NCI-H2081 (cell line): ENCODE data around the gene CDC45.
"Not testable (repeated sequence)": the region's sequence is repeated elsewhere in the genome, so short reads cannot be mapped to it uniquely, and the experiment has no call there.

Experiments
- DNase-seq, 2 experiments: peaks; one replicate each; lab custom pipeline; 2025; lab: John Stamatoyannopoulos, UW

CDC45 gene

DNA sequence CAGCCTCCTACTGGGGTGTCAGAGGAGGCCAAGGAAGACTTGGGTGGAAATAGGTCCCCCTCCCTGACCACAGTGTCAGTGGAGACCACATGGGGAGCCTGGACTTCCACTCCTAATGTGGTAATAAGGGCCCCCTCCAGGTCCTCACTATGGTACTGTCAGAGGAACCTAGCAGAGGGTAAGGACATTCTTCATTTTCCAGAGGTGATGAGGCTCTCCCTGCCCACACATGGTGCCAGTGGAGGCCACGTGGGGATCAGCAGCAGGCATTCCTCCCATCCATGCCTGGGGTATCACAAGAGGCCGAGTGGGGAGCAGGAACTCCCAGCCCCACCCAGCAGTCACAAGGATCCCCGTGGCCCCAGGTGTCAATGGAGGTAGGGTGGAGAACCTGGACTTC lies 51.0 kb downstream of the CDC45 start:
- DNase-seq: no peak

DNA sequence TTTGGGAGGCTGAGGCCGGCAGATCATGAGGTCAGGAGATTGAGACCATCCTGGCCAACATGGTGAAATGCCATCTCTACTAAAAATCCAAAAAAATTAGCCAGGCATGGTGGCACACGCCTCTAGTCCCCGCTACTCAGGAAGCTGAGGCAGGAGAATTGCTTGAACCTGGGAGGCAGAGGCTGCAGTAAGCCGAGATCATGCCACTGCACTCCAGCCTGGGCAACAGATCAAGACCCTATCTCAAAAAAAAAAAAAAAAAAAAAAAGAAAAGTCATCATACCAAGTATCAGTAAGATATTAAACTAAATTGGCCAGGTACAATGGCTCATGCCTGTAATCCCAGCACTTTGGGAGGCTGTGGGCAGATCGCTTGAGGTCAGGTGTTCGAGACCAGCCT lies 51.6 kb downstream of the CDC45 start:
- not testable (repeated sequence) for DNase-seq

DNA sequence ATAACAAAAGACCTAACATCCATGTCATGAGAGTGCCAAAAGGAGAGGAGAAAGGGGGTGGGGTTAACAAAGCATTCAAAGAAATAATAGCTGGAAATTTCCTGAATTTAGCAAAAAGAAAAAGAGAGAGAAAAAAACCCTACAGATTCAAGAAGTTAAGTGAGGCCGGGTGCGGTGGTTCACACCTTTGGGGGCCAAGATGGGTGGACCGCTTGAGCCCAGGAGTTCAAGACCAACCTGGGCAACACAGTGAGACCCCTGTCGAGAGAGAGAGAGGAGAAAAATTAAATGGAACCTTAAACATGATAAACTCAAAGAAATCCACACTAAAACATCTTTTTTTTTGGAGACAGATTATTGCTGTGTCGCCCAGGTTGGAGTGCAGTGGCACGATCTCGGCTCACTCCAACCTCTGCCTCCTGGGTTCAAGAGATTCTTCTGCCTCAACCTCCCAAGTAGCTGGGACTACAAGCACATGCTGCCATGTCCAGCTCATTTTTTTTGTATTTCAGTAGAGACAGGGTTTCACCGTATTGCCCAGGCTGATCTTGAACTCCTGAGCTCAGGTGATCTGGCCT lies 53.4 kb downstream of the CDC45 start:
- DNase-seq: no peak

DNA sequence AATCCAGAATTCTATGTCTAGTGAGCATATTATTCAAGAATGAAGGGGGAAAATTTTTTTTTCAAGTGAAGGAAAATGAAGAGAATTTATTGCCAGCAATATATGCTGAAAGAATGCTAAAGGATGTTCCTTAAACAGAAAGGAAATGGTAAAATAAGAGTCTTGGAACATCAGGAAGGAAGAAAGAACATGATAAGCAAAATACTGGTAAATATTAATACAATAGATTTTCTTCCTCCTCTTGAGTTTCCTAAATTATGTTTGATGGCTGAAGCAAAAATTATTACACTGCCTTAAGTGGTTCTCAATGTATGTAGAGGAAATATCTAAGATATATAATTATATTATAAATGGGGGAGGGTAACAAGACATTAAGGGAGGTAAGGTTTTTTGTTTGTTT lies 54.1 kb downstream of the CDC45 start:
- no peak for DNase-seq

DNA sequence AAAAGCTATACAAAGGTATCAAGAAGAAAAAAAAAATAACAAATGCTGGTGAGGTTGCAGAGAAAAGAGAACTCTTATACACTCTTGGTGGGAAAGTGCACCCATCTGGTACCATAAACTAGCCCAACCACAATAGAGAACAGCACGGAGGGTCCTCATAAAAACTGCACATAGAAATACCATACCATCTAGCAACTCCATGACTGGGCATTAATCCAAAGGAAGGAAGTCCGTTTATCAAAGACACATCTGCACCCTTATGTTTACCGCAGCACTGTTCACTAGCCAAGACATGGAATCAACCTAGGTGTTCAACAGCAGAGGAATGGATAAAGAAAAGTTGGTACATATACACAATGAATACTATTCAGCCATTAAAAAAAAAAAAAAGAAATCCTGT lies 55.3 kb downstream of the CDC45 start:
- DNase-seq: no peak

DNA sequence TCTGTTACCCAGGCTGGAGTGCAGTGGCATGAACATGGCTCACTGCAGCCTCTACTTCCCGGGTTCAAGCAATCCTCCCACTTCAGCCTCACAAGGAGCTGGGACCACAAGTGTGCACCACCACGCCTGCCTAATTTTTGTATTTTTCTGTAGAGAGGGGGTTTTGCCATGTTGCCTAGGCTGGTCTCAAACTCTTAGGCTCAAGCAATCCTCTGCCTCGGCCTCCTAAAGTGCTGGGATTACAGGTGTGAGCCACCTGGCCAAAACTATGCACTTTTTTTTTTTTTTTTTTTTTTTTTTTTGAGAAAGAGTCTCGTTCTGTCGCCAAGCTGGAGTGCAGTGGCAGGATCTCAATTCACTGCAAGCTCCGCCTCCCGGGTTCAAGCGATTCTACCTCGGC lies 56.8 kb downstream of the CDC45 start:
- DNase-seq: no peak

DNA sequence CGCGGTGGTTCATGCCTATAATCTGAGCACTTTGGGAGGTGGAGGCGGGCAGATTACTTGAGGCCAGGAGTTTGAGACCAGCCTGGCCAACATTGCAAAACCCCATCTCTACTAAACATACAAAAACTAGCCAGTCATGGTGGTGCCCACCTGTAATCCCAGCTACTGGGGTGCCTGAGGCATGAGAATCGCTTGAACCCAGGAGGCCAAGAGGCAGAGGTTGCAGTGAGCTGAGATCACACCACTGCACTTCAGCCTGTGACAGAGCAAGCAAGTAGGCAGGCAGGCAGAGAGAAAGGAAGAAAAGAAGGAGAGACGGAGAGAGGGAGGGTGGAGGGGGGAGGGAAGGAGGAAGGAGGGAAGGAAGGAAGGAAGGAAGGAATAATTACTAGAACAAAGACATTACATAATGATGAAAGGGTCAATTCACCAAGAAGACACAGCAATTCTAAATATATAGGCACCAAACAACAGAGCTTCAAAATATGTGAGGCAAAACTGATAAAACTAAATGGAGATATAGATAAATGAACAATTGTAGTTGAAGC lies 58.3 kb downstream of the CDC45 start:
- no peak for DNase-seq

DNA sequence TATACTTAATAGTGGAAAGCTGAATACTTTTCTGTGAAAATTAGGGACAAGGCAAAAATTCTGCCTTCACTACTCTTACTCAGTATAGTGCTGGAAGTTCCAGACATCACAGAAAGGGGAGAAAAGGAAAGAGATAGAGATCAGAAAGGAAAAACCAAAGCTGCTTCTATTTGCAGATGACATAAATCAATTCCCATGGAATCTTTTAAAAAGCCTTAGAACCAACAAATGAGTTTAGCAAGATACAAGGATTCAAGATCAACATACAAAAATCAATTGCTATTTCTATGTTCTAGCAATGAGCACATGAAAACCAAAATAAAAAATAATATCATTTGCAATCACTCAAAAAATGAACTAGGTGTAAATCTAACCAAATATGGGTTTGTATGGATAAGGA lies 60.7 kb downstream of the CDC45 start:
- DNase-seq: no peak

DNA sequence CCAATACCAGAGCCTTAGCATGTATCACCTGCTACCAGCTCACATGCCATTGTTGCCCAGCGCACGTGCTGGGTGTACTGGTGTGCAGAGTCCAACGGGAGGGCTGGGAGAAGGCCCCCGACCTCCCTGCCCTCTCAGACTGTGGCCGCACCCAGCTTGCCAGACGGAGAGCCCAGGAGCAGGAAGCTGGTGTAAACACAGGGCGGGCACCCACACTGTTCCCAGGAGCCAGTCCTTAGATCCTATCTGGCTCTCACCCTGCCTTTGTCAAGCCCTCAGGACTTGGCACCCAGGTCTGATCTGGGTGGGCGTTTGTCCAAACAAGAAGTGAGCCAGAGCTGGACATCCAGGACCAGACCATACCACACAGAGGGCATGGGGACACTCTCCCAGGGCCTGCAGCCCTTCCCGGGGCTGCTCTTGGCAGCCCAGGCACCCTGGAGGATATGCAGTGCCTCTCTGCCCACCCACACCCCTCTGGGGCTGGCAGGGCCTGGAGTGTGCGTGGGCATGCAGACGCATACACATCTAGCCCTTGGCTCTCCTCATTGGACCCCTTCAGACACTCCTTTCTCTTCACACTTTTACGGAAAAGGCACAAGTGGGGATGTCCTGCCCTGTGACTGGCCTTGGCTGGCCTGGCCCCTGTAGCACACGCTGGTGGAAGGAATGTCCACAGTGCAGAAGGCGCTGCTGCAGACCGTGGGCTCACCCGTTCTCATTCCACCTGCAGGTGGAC lies 64.4 kb downstream of the CDC45 start:
- DNase-seq: no peak

DNA sequence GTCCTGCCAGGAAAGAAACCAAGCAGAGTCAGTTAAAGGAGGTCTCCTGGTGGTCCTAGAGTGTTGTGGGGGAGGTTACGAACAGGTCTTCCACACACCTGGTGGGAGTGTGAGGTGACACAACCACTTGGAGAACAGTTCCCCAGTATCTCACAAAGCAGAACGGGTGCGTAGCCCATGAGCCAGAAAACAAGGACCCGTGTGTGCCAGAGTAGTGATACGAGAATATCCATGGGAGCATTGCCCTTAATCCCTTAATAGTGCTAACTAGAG lies 66.2 kb downstream of the CDC45 start:
- DNase-seq: no peak

DNA sequence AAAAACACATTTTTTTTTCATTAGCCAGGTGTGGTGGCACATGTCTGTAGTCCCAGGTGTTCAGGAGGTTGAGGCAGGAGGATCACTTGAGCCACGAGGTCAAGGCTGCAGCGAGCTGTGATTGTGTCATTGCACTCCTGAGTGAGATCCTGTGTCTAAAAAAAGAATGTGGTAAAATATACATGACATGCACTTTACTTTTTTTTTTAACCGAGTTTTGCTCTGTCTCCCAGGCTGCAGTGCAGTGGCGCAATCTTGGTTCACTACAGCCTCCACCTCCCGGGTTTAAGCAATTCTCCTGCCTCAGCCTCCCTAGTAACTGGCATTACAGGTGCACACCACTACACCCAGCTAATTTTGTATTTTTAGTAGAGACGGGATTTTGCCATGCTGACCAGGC lies 67.0 kb downstream of the CDC45 start:
- no peak for DNase-seq

DNA sequence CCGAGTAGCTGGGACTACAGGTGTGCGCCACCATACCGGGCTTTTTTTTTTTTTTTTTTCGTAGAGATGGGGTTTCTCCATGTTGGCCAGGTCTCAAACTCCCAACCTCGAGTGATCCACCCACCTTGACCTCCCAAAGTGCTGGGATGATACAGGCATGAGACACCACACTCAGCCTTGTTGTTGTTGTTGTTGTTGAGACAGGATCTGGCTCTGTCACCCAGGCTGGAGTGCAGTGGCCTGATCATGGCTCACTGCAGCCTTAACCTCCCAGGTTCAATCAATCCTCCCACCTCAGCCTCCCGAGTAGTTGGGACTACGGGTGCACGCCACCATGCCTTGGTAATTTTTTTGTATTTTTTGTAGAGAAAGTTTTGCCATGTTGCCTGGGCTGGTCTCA lies 67.9 kb downstream of the CDC45 start:
- DNase-seq: no peak

DNA sequence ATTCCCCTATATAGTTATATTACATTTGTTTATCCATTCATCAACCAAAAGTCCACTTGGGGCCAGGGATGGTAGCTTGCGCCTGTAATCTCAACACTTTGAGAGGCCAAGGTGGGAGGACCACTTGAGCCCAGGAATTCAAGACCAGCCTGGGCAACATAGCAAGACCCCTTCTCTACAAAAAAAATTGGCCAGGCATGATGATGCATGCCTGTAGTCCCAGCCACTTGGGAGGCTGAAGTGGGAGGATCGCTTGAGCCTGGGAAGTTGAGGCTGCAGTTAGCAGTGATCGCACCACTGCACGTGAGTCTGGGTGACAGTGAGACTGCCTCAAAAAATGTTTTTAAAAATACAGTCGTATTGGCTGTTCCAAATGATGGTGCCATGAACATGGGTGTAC lies 68.7 kb downstream of the CDC45 start:
- not testable (repeated sequence) for DNase-seq

DNA sequence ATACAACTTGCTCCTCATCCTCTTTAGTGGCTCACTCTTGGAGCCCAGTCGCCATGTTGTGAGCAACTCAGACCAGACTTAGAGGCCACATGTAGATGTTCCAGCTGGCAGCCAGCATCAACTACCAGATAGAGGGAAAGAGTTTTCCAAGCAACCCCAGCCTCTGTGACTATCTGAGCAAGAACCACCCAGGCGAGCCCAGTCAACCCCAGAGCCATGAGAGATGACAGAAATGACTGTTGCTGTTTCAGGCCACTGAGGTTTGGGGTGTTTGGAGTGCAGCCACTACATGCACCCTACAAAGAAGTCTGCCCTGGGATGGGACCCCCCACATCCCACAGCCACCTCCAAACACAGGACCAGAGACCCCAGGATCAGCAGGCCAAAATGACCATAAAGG lies 69.2 kb downstream of the CDC45 start:
- DNase-seq: no peak

DNA sequence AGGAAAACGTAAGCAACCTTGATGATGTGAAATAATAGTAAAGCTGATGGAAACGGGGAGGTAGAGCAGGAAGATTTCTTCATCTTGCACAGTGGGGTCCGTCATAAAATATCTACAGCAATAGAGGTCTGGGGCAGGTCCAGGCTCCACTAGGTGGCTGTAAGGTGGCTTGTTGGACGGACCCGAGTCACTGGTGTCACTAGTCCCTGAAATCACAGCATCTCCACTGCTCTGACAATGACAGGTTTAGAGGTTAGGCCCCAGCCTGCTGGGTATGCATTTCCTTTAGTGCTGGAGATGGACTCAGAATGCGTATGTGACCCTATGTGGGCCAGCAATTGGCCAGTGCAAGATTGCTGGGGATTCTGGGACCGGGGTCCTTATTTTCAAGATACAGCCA lies 69.7 kb downstream of the CDC45 start:
- DNase-seq: no peak

DNA sequence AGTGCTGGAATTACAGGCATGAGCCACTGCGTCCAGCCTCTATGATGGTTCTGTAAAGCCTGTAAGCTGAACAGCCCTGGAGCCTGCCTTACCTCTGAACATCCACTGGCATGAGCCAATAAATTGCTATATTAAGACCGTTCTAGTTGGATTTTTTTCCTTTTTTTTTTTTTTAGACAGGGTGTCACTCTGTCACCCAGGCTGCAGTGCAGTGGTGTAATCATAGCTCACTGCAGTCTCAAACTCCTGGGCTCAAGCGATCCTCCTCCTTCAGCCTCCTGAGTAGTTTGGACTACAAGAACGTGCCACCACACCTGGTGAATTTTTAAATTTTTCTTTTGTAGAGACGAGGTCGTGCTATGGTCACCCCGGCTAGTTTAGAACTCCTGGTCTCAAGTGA lies 70.7 kb downstream of the CDC45 start:
- DNase-seq: no peak

DNA sequence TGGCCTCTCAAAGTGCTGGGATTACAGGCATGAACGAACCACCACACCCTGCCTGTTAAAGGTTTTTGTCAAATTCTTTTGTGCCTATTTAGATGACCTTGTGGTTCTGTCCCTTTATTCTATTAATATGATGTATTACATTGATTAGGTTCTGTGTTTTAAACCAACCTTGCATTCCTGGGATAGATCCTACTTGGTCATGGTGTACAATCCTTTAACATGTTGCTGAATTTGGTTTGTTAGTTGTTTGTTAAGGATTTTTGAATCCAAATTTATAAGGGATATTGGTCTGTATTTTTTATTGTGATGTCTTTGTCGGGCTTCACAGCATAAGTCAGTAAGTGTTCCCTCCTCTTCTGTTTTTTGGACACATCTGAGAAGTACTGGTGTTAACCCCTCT lies 73.5 kb downstream of the CDC45 start:
- DNase-seq: no peak

DNA sequence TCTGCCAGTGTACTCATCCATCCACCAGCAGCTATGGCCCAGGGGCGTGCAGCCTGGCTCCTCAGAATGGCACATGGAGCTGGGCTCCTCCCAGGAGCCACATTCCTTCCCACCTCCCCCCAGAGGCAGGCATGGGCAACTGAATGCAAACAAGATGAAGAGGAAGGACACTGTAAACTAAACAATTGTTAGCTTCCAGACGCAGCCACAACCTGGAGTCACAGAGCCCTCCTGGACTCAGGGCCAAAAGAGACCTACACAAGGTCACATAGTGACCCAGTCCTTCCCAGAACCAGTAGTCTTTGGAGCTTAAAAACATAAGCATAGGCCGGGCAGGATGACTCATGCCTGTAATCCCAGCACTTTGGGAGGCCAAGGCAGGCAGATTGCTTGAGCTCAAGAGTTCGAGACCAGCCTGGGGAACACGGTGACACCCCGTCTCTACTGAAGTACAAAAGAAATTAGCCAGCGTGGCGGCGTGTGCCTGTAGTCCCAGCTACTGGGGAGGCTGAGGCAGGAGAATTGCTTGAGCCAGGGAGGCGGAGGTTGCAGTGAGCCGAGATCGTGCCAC lies 75.2 kb downstream of the CDC45 start:
- no peak for DNase-seq

DNA sequence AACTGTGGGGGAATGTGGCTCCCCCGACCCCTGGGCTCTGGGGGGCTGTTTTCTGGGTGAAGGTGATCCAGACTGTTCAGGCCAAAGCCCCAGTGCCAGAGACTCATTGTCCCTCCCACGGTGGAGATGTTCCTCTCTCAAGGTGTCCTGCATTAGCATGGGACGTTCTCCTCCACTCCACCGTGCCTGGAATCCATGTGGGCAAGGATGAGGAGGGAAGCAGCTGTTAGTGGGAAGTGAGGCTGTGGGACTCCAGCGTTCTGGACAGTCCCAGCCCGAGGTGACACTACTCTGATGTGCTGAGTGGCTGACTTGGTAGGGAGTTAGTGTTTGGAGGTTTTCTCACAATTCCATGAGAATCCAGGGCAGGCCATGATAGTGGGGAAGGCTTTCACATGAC lies 75.9 kb downstream of the CDC45 start:
- DNase-seq: no peak

DNA sequence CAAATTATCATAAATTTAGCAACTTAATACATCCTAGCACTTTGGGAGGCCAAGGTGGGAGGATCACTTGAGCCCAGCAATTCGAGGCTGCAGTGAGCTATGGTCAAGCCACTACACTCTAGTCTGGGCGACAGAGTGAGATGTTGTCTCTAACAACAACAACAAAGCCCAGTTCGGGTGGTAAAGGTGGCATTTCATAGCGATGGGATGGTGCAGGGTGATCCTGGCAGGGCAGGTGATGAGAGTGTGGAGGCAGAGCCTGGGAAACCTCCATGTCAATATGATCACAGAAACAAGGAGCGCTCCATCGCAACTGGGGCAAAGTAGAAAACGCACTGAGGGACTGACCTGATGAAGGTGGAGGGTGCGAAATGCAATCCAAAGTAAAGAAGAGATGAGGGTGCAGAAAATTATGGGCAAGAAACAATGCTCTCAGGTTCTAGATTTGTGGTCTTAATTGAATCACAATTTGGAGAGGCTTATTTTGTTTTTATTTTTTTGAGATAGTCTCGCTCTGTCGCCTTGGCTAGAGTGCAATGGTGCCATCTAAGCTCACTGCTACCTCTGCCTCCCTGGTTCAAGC lies 77.3 kb downstream of the CDC45 start:
- no peak for DNase-seq

DNA sequence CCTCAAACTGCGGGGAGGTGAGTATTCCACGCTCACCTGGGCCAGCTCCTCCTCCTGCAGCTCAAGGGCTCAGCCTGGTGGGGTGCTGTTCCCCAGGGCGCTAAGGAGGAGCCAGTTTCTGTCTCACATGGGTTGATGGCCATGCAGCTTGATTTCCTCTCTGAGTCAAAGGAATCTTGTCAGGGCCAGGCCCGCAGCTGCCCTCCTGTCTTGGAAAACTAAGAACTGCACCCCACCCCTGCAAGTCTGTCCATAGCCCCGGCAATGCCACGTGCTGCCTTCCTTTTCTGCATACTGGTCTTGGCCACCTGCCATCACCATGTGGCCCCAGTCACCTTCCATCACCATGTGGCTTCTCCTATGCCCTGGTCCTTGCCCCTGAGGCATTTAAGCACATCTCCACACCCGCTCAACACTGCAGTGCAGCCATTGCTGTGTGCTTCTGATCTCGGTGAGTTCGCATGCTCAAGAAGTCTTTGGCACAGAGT lies 79.6 kb downstream of the CDC45 start:
- DNase-seq: no peak

DNA sequence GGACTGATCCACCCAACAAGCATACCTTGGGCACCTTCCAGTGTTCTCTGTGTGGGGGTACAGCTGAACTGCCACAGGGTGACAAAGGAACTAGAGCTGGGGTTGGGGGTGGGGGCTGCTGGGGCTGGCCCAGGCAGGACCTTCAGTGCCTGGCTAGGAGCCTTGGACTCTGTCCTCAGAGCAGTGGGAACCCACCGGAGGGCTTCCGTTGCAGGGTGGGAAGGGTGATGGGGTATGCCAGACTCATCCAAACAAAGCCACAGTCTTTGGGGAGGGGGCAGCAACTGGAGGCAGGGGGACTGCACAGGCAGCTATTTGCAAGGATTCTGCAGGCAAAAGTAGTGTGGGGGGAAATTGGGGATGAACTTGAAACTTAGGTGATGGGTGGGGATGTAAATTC lies 80.2 kb downstream of the CDC45 start:
- no peak for DNase-seq
